Type B pancreatic cell (in vitro differentiated cells): ENCODE measurements around the gene N4BP2. TPM values are rescaled to one million over a fixed set of nuclear protein-coding genes. Genes with fewer than 3 reads are reported as not detected.
A peak's percentile ranks its signal among the peaks of the same experiment; 100 is the strongest.

ENCODE experiments used
- DNase-seq: peaks from one replicate; pipeline ENCODE4 v3.0.0; 2021; ENCODE audit warnings: mixed read lengths; ENCODE audit not compliant: unreplicated experiment; ENCODE audit errors: extremely low spot score
- H3K27ac Mint-ChIP-seq: 2 replicates; pipeline ENCODE4 v1.8.0; 2021; ENCODE audit warnings: mild to moderate bottlenecking, mixed read lengths
- H3K27me3 Mint-ChIP-seq: 2 replicates; pipeline ENCODE4 v1.8.0; 2021; ENCODE audit warnings: mixed read lengths
- H3K36me3 Mint-ChIP-seq: 2 replicates; pipeline ENCODE4 v1.8.0; 2021; ENCODE audit warnings: mixed read lengths
- H3K4me1 Mint-ChIP-seq: one replicate; pipeline ENCODE4 v1.8.0; 2021; ENCODE audit warnings: mixed read lengths; ENCODE audit not compliant: unreplicated experiment
- H3K4me3 Mint-ChIP-seq: 2 replicates; pipeline ENCODE4 v1.8.0; 2021; ENCODE audit warnings: mild to moderate bottlenecking, mixed read lengths
- H3K9me3 Mint-ChIP-seq: 2 replicates; pipeline ENCODE4 v1.8.0; 2021; ENCODE audit warnings: mixed read lengths
- total RNA-seq: library from RNA; stranded (reverse); gene quantifications from 2 replicates; pipeline ENCODE4 v1.2.1, GENCODE V29; 2021; ENCODE audit warnings: low replicate concordance
- TF ChIP-seq, protein P1 (sequence below): fragments of 200-600 bp; sonication (generic); conservative IDR thresholded peaks from 2 replicates; pipeline ENCODE4 v1.5.0; 2021; ENCODE audit warnings: antibody characterized with exemption, mild to moderate bottlenecking

Gene N4BP2
- total RNA-seq, 1 donor from 2014 or later, result 33.0 TPM

DNA sequence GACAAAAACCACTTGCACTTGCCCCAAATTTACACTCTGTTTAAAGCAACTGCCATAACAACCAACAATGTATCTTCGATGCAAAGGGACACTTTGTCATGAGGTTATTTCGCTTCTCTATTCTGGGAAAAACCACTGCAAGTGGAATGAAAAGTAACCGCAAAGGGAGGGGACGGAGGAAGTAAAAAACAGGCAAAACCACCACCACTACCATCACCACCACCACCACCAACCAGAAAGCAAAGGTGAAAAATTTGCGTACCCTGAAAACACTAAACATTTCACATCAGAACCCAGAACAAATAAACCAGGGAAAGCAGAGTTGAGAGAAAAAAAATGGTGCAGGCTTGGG is 1.2 kb upstream of the N4BP2 start:
- no peak for DNase-seq
- peak overlapping the region; percentile 94 for H3K27ac Mint-ChIP-seq
- peak overlapping the region; percentile 88 for H3K4me3 Mint-ChIP-seq
- H3K9me3 Mint-ChIP-seq, result no peaks in the 10 kb centered on the region
- H3K36me3 Mint-ChIP-seq, result peaks cover 7% of the 10 kb centered on the region
- TF ChIP-seq, protein P1, sequence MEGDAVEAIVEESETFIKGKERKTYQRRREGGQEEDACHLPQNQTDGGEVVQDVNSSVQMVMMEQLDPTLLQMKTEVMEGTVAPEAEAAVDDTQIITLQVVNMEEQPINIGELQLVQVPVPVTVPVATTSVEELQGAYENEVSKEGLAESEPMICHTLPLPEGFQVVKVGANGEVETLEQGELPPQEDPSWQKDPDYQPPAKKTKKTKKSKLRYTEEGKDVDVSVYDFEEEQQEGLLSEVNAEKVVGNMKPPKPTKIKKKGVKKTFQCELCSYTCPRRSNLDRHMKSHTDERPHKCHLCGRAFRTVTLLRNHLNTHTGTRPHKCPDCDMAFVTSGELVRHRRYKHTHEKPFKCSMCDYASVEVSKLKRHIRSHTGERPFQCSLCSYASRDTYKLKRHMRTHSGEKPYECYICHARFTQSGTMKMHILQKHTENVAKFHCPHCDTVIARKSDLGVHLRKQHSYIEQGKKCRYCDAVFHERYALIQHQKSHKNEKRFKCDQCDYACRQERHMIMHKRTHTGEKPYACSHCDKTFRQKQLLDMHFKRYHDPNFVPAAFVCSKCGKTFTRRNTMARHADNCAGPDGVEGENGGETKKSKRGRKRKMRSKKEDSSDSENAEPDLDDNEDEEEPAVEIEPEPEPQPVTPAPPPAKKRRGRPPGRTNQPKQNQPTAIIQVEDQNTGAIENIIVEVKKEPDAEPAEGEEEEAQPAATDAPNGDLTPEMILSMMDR, result no peak
- peaks cover 22% of the 10 kb centered on the region for H3K4me1 Mint-ChIP-seq
- H3K27me3 Mint-ChIP-seq, result no peaks in the 10 kb centered on the region

DNA sequence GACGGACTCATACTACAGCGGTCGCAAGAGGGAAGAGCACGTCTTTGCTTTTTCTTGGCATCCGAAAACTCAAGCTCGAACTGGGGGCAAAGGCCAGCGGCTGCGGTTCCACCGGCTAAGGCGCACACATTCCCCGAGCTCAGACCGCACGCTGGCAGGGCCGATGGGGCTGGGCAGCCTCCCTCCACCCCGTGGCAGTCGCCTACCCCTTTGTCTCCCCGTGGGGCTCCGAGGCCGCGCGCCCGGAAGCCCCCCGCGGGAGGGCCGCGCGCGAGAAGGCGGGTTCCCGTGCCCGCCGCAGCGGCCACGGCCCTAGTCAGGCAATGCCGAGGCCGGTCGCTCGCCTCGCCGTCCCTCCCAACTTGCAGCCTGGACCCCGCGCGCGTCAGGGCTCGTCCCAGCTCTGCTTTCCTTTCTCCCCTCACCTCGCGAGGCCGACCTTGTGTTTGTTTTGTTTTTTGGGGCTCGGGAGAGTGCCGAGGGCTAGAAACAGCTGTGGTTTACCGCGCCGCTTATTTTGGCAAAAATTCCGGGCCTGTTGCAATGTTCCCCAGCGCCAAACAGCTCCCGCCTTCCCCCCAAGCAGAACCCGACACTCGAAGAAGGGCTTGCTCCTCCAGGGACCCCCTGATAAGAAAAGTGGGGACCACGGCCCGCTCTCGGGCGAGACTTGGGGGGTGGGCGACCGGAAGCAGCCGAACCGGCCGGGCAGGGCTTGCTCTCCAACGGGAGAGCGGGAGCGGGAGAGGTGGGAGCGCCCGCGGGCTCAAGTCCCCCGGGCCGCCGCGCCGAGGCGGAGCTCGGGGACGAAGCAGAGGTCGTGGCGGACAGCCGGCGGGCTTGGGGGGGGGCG is 561 bp upstream of the N4BP2 start:
- H3K4me3 Mint-ChIP-seq, result peak overlapping the region; percentile 93
- DNase-seq, result peak; percentile 83
- H3K9me3 Mint-ChIP-seq, result no peaks in the 10 kb centered on the region
- H3K4me1 Mint-ChIP-seq, result peaks cover 22% of the 10 kb centered on the region
- peak overlapping the region; percentile 94 for H3K27ac Mint-ChIP-seq
- H3K36me3 Mint-ChIP-seq, result peaks cover 7% of the 10 kb centered on the region
- H3K27me3 Mint-ChIP-seq, result no peaks in the 10 kb centered on the region
- TF ChIP-seq, protein P1, result no peak

DNA sequence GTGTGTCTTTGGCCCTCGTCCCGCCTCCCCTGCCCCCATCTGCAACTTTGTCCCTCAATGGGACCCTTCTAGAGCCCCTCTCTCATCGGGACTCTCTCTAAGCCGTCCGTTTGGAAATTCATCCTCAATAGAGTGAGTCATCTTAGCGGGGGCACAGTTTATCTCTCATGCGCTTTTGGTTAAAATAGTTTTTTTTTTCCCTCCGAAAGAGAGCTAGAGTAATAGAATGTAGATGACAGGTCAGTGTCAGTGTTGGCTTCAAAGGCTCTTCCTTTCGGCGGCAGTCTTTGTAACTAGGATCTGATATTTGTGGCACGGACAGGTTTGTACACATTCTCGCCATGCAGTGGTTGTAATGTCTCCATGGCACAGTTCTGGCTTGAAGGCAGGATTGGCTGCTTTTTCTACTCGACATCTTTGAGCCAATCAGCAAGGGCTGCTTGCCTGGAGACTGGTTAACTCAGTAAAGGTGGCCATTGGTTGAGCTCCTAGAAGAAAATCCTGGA is 989 bp downstream of the N4BP2 start:
- Mint-ChIP-seq H3K4me3 (peak overlapping the region; percentile 98), H3K27me3 (no peaks in the 10 kb centered on the region), H3K27ac (peak overlapping the region; percentile 98), H3K9me3 (no peaks in the 10 kb centered on the region), H3K4me1 (peaks cover 26% of the 10 kb centered on the region), H3K36me3 (peaks cover 14% of the 10 kb centered on the region)
- DNase-seq, result peak; percentile 78
- TF ChIP-seq, protein P1, result no peak

DNA sequence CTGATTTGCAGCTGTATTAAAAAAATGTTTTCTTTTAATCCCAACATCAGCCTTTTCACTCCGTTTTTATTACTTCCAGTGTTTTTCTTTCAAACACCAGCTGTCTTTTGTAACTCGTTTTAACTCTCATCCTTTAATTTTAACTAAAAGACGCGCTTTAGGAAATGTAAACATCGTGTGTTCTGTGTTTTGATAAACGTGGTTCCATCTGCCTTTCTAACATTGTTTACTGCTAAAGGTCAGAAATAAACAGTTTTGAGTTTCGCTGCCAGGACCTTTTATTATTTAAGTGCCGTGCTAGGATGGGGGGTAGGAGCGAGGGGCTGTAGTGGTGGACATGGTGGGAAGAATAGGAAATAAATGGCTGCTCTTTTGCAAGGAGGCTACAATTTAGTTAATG is 1.5 kb downstream of the N4BP2 start:
- peaks cover 23% of the 10 kb centered on the region for H3K4me1 Mint-ChIP-seq
- H3K4me3 Mint-ChIP-seq, result peak overlapping the region; percentile 98
- TF ChIP-seq, protein P1, result no peak
- H3K36me3 Mint-ChIP-seq, result peaks cover 17% of the 10 kb centered on the region
- no peak for DNase-seq
- H3K27ac Mint-ChIP-seq, result peak overlapping the region; percentile 98
- no peaks in the 10 kb centered on the region for H3K9me3 Mint-ChIP-seq
- no peaks in the 10 kb centered on the region for H3K27me3 Mint-ChIP-seq

DNA sequence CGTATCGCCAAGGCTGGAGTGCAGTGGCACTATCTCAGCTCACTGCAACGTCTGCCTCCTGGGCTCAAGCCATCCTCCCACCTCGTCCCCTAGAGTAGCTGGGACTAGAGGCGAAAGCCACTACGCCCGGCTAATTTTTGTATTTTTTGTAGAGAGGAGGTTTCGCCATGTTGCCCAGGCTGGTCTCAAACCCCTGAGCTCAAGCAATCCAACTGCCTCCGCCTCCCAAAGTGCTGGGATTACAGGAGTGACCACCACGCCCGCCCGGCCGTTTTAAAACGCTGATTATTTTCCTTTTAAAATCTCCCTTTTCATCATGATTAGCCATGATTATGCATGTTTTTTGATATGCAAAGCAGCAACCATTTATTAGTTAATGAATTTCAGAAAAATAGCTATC is 2.2 kb downstream of the N4BP2 start:
- Mint-ChIP-seq H3K36me3 (peaks cover 17% of the 10 kb centered on the region), H3K4me1 (peaks cover 23% of the 10 kb centered on the region), H3K27me3 (no peaks in the 10 kb centered on the region), H3K27ac (no peak overlapping the region), H3K9me3 (no peaks in the 10 kb centered on the region), H3K4me3 (peak overlapping the region; percentile 83)
- TF ChIP-seq, protein P1, result no peak
- no peak for DNase-seq
